Measurements from ENCODE around the gene KIAA2012.
A peak's percentile ranks its signal among the peaks of the same experiment; 100 is the strongest.

The KIAA2012 gene

GRCh38 chr2:202157211-202157990, 84.3 kb downstream of the KIAA2012 start:
- no peak for DNase-seq

DNA sequence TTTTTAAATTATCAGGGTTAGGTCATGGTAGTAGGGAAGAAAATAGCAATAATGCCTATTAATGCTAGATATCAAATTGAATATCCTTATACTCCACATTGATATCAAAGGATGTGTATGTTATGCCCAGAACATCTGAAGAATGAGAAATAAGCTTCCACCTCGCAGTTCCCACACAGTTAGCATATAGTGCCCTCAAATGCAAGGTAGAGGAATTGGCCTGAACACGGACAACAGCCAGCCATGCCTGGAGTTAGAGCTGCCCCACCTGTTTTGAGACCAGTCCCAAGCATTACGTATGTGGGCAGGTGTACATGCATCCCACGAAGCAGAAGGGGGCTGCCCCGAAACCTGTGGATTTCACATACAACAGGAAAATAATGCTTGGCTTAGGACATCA, 85.7 kb downstream of the KIAA2012 start:
- DNase-seq, result peak; percentile 22

DNA sequence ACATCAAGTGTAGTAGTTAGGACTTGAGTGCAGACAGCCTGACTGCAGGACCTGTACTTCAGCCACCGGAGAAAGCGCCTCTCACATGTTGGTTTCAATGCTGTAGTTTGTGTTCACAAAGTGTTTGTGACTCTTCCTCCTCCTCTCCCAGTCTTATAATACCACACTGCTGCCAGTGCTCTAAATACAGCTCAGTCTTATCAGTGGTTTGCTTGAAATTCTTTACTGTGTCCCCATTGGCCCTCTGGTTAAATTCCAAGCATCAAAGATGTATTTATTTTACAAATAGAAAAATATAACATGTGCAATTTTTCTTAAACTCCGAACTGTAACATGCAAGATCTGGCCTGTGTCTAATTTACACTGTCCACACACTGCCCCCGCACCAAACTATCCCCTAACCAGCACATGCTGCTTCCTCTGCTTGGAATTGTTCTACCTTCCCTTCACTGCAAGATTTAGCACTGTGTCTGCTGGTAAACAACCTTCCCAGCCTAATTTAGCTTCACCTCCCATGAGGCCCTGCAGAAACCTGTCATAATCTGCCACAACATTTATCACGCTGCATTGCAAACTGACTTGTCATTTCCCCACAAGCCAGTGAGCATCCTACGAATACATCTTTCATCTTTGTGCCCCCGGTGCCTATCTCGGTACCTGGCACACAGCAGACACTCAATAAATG, 88.2 kb downstream of the KIAA2012 start:
- DNase-seq, result no peak

- DNase-seq, result no peak
These were observed 91.4 kb downstream of the KIAA2012 start for GRCh38 chr2:202164411-202164810.

GRCh38 chr2:202165208-202165607, 92.2 kb downstream of the KIAA2012 start:
- DNase-seq, result no peak

- DNase-seq, result no peak
These were observed 92.9 kb downstream of the KIAA2012 start for GRCh38 chr2:202165945-202166344.

GRCh38 chr2:202169131-202169530, 96.1 kb downstream of the KIAA2012 start:
- DNase-seq, result no peak

- DNase-seq, result no peak
These were observed 96.9 kb downstream of the KIAA2012 start for GRCh38 chr2:202169832-202170424.

GRCh38 chr2:202171241-202171825, 98.3 kb downstream of the KIAA2012 start:
- no peak for DNase-seq

DNA sequence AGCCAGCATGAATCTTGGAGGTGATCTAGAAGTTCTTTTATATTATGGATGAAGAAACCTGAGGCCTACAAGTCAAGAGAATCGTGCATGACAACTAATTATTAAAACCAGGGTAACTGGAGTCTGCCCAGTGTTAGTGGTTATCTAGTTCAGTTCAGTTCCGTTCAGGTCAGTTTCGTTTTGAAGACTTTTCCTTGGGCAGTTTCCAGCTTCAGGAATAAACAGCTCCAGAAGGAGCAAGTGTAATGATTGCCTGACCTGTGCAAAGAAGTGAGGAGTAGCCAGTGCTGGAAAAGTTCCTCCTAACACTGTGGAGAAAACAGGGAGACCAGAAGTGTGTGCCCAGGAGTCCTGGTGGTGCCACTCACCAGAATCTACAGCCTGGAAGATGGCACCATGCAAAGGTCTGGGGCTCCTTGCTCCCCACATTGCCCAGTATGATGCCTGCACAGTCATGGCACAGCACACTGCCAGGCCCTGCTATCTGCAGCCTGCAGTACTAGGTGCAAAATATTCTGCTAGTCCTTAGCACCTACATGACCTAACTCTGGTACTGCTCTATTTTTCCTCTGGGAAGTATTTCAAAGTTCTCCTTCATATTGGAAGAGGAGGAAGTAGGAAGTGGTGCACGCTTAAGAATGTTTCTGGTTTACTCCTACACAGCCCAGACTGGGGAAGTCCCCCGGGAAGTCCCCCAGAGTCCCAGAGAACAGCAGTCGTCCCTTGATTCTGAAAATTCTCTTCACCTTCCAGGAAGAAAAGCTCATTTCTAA, 99.6 kb downstream of the KIAA2012 start:
- no peak for DNase-seq

GRCh38 chr2:202178346-202178958, 105.4 kb downstream of the KIAA2012 start:
- peak; percentile 71 for DNase-seq

DNA sequence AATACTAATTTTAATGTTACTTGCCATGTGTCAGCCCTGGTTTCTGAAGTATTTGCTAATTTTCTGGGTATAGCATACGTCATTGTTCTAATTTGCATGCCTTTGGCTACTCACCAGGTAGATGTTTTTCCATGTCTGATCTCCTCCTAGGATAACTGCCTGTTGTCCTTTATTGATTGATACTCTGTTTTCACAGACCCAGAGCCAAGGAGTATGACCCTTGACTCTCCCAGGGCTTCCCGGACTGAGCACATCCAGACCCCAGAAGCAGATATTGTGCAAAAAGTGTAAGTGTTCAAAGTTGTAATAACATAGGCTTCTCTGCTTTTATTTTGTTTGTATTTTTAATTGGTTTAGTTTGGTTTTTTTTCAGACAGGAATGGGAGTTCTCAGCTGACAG, 111.5 kb downstream of the KIAA2012 start:
- DNase-seq, result no peak

DNA sequence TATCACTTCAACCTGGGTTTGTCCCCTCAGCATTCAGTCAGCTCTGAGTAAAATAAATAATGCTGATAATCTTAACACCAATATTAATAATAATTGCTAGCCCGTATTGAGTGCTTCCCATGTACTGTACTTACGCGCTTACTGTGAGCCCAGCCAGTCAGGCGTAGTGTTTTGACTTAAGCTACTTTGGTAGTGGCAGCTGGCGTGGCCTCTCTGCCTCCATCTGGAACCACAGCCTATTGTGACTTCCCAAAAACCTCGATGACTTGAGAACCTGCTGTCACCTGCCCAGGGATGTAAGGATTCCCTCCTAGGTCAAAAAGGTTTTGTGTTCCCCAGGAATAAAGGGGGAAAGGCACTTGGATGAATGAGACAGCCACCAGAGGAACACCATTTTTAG, 112.1 kb downstream of the KIAA2012 start:
- DNase-seq, result no peak

GRCh38 chr2:202186641-202187202, 113.7 kb downstream of the KIAA2012 start:
- DNase-seq, result no peak

- DNase-seq, result no peak
These were observed 114.5 kb downstream of the KIAA2012 start for GRCh38 chr2:202187570-202187969.

- no peak for DNase-seq
These were observed 120.2 kb downstream of the KIAA2012 start for GRCh38 chr2:202193305-202193704.

- no peak for DNase-seq
These were observed 120.9 kb downstream of the KIAA2012 start for GRCh38 chr2:202193881-202194353.

DNA sequence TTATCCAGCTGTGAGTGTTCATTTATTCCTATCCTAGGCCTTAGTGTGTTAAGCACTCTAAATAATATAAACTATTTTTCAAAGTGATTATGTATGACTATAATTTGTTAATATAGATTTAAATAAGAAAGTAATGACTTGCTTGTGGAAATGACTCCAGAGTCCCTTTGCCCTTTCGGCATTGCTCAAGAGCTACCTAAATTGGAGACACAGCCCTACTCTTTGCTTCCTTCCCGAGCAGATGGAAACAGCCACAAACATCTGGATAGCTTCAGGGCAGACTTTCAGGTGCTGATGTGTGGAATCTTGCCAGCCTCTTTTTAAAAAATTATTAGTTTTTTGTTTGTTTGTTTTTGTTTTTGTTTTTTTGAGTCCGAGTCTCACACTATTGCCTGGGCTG, 121.4 kb downstream of the KIAA2012 start:
- DNase-seq, result no peak

- DNase-seq, result no peak
These were observed 123.7 kb downstream of the KIAA2012 start for GRCh38 chr2:202196727-202197126.

GRCh38 chr2:202201220-202202160, 128.4 kb downstream of the KIAA2012 start:
- no peak for DNase-seq

GRCh38 chr2:202203348-202203747, 130.3 kb downstream of the KIAA2012 start:
- no peak for DNase-seq

All from NCI-H748 treated with DMSO at 0.1 percent for 48 hours (cell line).